DLD1 (cell line): ENCODE results near the gene APPL2.

ENCODE experiments used
- in situ Hi-C: cut with HindIII; loops from 2 replicates; pipeline ENCODE4 v1.10.0; 2017; ENCODE audit warnings: low sequenced_read_pairs

The APPL2 gene

DNA sequence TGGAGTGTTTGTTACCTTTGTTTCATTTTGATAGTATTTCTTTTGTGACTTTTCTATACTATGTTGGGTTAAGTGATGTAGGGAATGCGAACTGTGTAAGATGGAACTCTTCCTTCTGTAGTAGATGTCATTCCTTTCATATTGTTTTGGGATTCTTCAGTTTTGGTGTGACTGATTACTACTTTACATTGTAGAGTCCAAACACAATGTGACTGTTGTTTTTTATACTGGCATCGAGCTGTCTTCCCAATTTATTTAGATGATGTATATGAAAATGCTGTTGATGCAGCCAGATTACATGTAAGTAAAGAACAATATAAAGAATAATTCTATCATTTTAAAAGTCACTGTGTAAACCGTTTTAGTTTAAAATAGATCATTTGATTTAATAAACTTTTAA, 93.7 kb downstream of the APPL2 start:
- in situ Hi-C loops: no loop called here

DNA sequence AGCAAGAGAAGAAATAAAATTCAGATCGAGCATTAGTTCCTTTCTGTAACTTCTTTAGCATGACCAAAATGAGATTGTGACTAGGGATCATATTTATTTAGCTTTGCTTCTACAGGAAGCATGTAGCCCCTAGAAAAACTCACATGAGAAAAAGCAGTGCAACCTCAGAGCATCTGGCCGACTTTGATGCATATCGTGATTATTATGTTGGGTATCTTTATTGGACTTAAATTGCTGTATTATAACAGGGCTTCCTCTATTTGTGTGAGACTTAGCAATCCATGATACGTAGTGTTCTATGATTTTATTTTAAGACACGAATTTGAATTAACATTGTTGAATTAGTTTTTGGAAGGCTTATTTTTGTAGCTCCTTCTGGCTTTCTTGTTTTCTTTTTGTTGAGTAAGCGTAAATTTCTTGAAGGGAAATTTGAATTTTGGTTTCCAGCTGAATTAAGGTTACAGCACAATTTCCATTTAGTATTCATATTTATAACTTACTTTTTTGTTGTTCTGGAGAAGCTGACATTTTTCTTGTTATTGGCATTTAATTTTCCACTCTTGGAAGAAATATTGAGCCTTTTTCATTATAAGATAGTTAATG, 94.6 kb downstream of the APPL2 start:
- in situ Hi-C loops: no loop called here

DNA sequence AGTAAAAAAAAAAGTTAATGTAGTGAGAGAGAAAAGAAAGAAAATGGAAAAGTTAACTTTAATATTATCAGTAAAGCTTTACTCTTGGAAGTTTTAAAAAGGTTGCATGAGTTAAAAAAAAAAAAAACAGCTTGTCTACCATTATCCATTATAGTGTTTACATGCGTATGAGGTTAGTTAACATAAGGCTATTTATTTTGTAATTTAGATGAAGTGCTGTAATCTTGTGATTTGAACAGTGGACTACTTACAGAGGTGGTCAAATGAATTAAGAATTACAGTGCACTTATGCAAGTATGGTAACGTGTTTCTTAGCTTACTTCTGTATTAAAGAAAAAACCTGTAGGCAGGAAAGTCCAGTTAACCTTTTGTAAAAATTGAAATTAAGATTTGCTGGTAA, 97.7 kb downstream of the APPL2 start:
- in situ Hi-C loops: no loop called here
